Measurements from ENCODE around the gene HDAC4. TPM values are rescaled to one million over a fixed set of nuclear protein-coding genes. Genes with fewer than 3 reads are reported as not detected.

The HDAC4 gene
- total and polyA plus RNA-seq, 9 of the 15 experiments (the other 6 are each of a cell fraction or from before 2014, with no cell fraction given), result 0.11 to 20.2 (median 4.0) TPM

DNA sequence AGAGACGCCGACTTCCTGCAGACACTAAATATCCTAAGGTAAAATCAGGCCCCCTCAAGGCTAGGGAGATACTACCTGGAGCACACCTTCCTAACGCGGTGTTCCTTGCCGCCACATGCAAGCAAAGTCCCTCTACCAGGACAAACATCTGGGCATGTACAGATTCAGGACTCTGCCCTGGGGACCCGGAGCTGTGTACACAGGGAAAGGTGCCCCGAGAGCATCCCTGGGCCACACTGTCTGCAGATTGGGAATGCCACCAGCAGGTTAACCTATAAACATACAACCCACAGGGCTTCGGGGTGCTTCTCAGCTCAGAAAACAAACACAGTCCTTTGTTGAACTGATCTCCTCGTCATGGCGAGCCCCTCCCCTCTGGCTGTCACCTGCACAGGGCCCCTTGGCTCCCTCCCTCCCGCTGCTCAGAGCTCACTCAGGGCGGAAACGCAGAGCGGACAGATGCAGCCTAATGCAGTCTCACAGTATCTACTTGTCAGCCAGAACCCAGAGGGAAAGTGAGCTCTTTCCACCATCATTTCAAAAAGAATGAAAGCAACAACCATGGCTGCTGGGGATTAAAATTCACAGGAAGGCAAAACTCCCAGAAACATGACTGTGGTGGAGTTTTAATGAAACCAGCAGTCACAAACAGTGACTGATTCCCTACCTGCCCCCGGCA, 218.8 kb downstream of the HDAC4 start (continued):
- TF ChIP-seq KLF13 (tag; IDR thresholded peaks at IDR 0.05; ENCODE audit: borderline replicate concordance, low read depth) (no peak), ZNF217 (CRISPR knock-in tag; IDR thresholded peaks at IDR 0.05) (no peak), KDM2B (CRISPR knock-in tag; IDR thresholded peaks at IDR 0.05) (no peak)

DNA sequence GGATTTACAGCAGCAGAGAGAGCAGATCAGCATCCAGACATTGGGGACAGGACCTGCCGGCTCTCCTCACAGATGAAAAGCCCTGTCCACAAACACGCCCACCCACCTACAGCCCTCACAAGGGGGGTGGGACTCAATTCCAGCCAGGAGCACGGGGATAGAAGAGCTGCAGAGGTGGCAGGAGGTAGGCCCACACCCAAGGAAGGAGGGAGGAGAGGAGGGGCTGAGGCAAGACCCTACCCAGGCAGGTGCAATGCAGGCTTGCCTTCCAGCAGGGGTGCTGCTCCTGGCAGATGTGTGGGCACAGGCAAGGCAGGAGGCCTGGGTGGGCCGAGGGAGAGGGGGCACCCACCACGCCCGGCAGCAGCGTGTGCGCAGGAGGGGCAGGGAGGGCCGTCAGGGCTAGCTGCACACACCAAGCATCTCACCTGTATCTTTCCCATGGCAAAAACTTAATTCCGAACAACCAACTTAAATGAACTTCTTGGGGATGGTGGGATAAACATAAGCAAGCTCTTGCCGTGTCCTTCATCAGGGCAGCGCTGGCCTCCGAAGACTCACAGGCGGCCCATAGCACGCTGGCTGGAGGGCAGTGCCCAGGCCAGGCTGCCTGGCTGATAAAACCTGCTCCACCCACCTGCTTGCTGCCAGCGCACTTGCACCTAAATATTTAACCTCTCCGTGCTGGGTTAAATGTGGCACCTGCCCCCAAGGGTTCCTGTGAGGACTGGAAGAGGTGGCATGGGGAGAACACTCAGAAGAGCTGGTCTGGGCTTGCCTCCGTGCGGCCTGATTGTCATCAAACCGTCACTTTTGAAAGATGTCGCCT, 219.5 kb downstream of the HDAC4 start:
- no TSS peak for BruUV-seq (replicated peaks)
- Histone ChIP-seq H3K27ac (ENCODE audit: extremely low read depth, low read depth, low read length) (no peak overlapping the region), H2AFZ (ENCODE audit: low read depth, low read length) (no peak overlapping the region), H3K79me2 (ENCODE audit: control insufficient read depth, insufficient read depth, low read length) (no peaks in the 10 kb centered on the region), H3K4me1 (replicated peaks in 1 of 2; ENCODE audit: control insufficient read depth in 2 of 2, insufficient read depth in 2 of 2, low read length in 2 of 2) (no peaks in the 10 kb centered on the region), H3K4me2 (ENCODE audit: insufficient read depth, low read length) (no peak overlapping the region), H3K9ac (ENCODE audit: insufficient read depth in 1 of 2, low read depth in 2 of 2, low read length in 2 of 2) (no peak overlapping the region), H4K20me1 (replicated peaks; ENCODE audit: control insufficient read depth, insufficient read depth, low read length) (no peaks in the 10 kb centered on the region), H3K36me3 (ENCODE audit: control insufficient read depth, insufficient read depth, low read length) (no peaks in the 10 kb centered on the region), H3K27me3 (ENCODE audit: control insufficient read depth in 2 of 2, insufficient read depth in 2 of 2, low read length in 2 of 2) (no peaks in the 10 kb centered on the region), H3K4me3 (no peak overlapping the region), H3K9me1 (ENCODE audit: control insufficient read depth, insufficient read depth, low read length) (no peaks in the 10 kb centered on the region), H3K9me3 (replicated peaks; ENCODE audit: control insufficient read depth, insufficient read depth, low read depth, low read length) (no peaks in the 10 kb centered on the region)
- TF ChIP-seq, protein P1, sequence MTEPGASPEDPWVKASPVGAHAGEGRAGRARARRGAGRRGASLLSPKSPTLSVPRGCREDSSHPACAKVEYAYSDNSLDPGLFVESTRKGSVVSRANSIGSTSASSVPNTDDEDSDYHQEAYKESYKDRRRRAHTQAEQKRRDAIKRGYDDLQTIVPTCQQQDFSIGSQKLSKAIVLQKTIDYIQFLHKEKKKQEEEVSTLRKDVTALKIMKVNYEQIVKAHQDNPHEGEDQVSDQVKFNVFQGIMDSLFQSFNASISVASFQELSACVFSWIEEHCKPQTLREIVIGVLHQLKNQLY (CRISPR knock-in tag; conservative IDR thresholded peaks at IDR 0.05), result no peak
- no peak for TF ChIP-seq ZC3H4 (CRISPR knock-in tag; IDR thresholded peaks at IDR 0.05; ENCODE audit: borderline replicate concordance)
- TF ChIP-seq, protein P2, sequence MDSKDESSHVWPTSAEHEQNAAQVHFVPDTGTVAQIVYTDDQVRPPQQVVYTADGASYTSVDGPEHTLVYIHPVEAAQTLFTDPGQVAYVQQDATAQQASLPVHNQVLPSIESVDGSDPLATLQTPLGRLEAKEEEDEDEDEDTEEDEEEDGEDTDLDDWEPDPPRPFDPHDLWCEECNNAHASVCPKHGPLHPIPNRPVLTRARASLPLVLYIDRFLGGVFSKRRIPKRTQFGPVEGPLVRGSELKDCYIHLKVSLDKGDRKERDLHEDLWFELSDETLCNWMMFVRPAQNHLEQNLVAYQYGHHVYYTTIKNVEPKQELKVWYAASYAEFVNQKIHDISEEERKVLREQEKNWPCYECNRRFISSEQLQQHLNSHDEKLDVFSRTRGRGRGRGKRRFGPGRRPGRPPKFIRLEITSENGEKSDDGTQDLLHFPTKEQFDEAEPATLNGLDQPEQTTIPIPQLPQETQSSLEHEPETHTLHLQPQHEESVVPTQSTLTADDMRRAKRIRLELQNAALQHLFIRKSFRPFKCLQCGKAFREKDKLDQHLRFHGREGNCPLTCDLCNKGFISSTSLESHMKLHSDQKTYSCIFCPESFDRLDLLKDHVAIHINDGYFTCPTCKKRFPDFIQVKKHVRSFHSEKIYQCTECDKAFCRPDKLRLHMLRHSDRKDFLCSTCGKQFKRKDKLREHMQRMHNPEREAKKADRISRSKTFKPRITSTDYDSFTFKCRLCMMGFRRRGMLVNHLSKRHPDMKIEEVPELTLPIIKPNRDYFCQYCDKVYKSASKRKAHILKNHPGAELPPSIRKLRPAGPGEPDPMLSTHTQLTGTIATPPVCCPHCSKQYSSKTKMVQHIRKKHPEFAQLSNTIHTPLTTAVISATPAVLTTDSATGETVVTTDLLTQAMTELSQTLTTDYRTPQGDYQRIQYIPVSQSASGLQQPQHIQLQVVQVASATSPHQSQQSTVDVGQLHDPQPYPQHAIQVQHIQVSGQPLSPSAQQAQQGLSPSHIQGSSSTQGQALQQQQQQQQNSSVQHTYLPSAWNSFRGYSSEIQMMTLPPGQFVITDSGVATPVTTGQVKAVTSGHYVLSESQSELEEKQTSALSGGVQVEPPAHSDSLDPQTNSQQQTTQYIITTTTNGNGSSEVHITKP (IDR thresholded peaks at IDR 0.05; ENCODE audit: partially characterized antibody), result no peak
- TF ChIP-seq RBM39 (optimal IDR thresholded peaks at IDR 0.05; ENCODE audit: low read depth, low read length), result no peak
- TF ChIP-seq, protein P3, sequence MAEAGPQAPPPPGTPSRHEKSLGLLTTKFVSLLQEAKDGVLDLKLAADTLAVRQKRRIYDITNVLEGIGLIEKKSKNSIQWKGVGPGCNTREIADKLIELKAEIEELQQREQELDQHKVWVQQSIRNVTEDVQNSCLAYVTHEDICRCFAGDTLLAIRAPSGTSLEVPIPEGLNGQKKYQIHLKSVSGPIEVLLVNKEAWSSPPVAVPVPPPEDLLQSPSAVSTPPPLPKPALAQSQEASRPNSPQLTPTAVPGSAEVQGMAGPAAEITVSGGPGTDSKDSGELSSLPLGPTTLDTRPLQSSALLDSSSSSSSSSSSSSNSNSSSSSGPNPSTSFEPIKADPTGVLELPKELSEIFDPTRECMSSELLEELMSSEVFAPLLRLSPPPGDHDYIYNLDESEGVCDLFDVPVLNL (CRISPR knock-in tag; IDR thresholded peaks at IDR 0.05; ENCODE audit: low read depth), result no peak
- no peak for TF ChIP-seq DNMT1 (IDR thresholded peaks at IDR 0.05)
- TF ChIP-seq ZNF239 (CRISPR knock-in tag; IDR thresholded peaks at IDR 0.05), result no peak
- no peak for TF ChIP-seq POLR2H (tag; IDR thresholded peaks at IDR 0.05; ENCODE audit: low read depth)
- TF ChIP-seq HDGF (IDR thresholded peaks at IDR 0.05), result no peak
- no peak for TF ChIP-seq ZBED1 (IDR thresholded peaks at IDR 0.05)
- no peak for TF ChIP-seq ZKSCAN8 (CRISPR knock-in tag; IDR thresholded peaks at IDR 0.05)
- no peak for TF ChIP-seq SMARCB1 (IDR thresholded peaks at IDR 0.05; ENCODE audit: insufficient read length, low read depth)
- ChIA-PET CTCF (ENCODE audit: low intra/inter-chr PET ratio) (no interaction called here), POLR2A (no interaction called here)
- intact Hi-C loops (cut with micrococcal nuclease) (no loop called here), in situ Hi-C loops (cut with MboI) (no loop called here)
- no peak for ATAC-seq
- DNase-seq (ENCODE audit: extremely low read depth in 1 of 4, low spot score in 3 of 4), result no peak
- no peak for FAIRE-seq
- 81% methylated on average over 10 of the region's 21 CpGs for WGBS (ENCODE audit: insufficient coverage, low coverage, missing lambda C conversion rate)
